WTC11 (cell line): Measurements from ENCODE around the gene TMEM266. TPM values are rescaled to one million over a fixed set of nuclear protein-coding genes. Genes with fewer than 3 reads are reported as not detected.
"Not testable (repeated sequence)": the region's sequence is repeated elsewhere in the genome, so short reads cannot be mapped to it uniquely, and the experiment has no call there.

Experiments
- ATAC-seq: fragments of 200-7000 bp; cut with Tn5 transposase; 2 replicates; pipeline ENCODE4 v1.10.0; 2021; ENCODE audit warnings: mild to moderate bottlenecking, moderate library complexity
- CTCF ChIA-PET: fragments of 300-600 bp; sonication (Branson Sonifier 250); formaldehyde crosslinking; loops from one replicate; lab custom pipeline; 2021; ENCODE audit warnings: antibody characterized with exemption; lab: Charles Lee
- POLR2A ChIA-PET: fragments of 350-600 bp; sonication (Branson Sonifier 250); formaldehyde crosslinking; loops from one replicate; lab custom pipeline; 2021; ENCODE audit warnings: antibody characterized with exemption; lab: Charles Lee
- DNase-seq: peaks from one replicate; pipeline ENCODE4 v3.0.0; 2021; ENCODE audit warnings: low spot score
- H3K27ac Mint-ChIP-seq: 2 replicates; pipeline ENCODE4 v1.8.0; 2021; ENCODE audit warnings: mixed read lengths
- H3K27me3 Mint-ChIP-seq: 2 replicates; pipeline ENCODE4 v1.8.0; 2021; ENCODE audit warnings: low read depth, mild to moderate bottlenecking, moderate library complexity, mixed read lengths
- H3K36me3 Mint-ChIP-seq: 2 replicates; pipeline ENCODE4 v1.8.0; 2021; ENCODE audit warnings: mixed read lengths
- H3K4me1 Mint-ChIP-seq: 2 replicates; pipeline ENCODE4 v1.8.0; 2022; ENCODE audit warnings: mixed read lengths
- H3K4me3 Mint-ChIP-seq: 2 replicates; pipeline ENCODE4 v1.8.0; 2021; ENCODE audit warnings: mild to moderate bottlenecking, moderate library complexity, mixed read lengths
- H3K9me3 Mint-ChIP-seq: 2 replicates; pipeline ENCODE4 v1.8.0; 2021; ENCODE audit warnings: mixed read lengths
- GABPB1 ChIP-seq: sonication (generic); formaldehyde crosslinking; IDR thresholded peaks from 2 replicates; pipeline ENCODE4 v1.8.1; 2023; ENCODE audit warnings: mild to moderate bottlenecking, missing genetic modification reagents
- GRHL2 ChIP-seq: fragments of 250-450 bp; sonication (Bioruptor Pico); IDR thresholded peaks from 2 replicates; pipeline ENCODE4 v1.8.0; 2022; ENCODE audit warnings: mild to moderate bottlenecking, moderate library complexity; ENCODE audit not compliant: insufficient replicate concordance, severe bottlenecking
- JAZF1 ChIP-seq: fragments of 250-450 bp; sonication (Bioruptor Pico); IDR thresholded peaks from 2 replicates; pipeline ENCODE4 v1.9.0; 2021; ENCODE audit warnings: moderate library complexity, mild to moderate bottlenecking, inconsistent platforms
- NR1H2 ChIP-seq: sonication (generic); formaldehyde crosslinking; IDR thresholded peaks from 2 replicates; pipeline ENCODE4 v1.9.0; 2021; ENCODE audit warnings: mild to moderate bottlenecking, moderate library complexity, missing genetic modification reagents
- TEAD1 ChIP-seq: sonication (generic); formaldehyde crosslinking; IDR thresholded peaks from 2 replicates; pipeline ENCODE4 v1.8.0; 2022; ENCODE audit warnings: mild to moderate bottlenecking, missing genetic modification reagents
- ZNF138 ChIP-seq: sonication (generic); formaldehyde crosslinking; conservative IDR thresholded peaks from 2 replicates; pipeline ENCODE4 v1.8.1; 2022; ENCODE audit warnings: mild to moderate bottlenecking, moderate library complexity, missing genetic modification reagents
- ZNF317 ChIP-seq: sonication (generic); formaldehyde crosslinking; IDR thresholded peaks from 2 replicates; pipeline ENCODE4 v1.8.1; 2023; ENCODE audit warnings: low read depth, mild to moderate bottlenecking, moderate library complexity, missing genetic modification reagents, borderline replicate concordance
- total RNA-seq: library from RNA; stranded (reverse); gene quantifications from 3 replicates; pipeline ENCODE4 v1.2.3, GENCODE V29; 2021
- TF ChIP-seq, protein P1 (sequence below): sonication (generic); formaldehyde crosslinking; IDR thresholded peaks from 2 replicates; pipeline ENCODE4 v1.8.0; 2022; ENCODE audit warnings: mild to moderate bottlenecking, missing genetic modification reagents
- TF ChIP-seq, protein P2 (sequence below): fragments of 200-600 bp; IDR thresholded peaks from 2 replicates; pipeline ENCODE4 v1.8.0; 2022; ENCODE audit warnings: antibody characterized with exemption
- TF ChIP-seq, protein P3 (sequence below): sonication (generic); formaldehyde crosslinking; IDR thresholded peaks from 2 replicates; pipeline ENCODE4 v1.8.0; 2022; ENCODE audit warnings: mild to moderate bottlenecking, missing genetic modification reagents
- TF ChIP-seq, protein P4 (sequence below): fragments of 250-450 bp; sonication (Bioruptor Pico); IDR thresholded peaks from 2 replicates; pipeline ENCODE4 v2.1.2; 2022; ENCODE audit warnings: mild to moderate bottlenecking, moderate library complexity
- TF ChIP-seq, protein P5 (sequence below): sonication (generic); formaldehyde crosslinking; IDR thresholded peaks from 2 replicates; pipeline ENCODE4 v1.8.1; 2023; ENCODE audit warnings: mild to moderate bottlenecking, missing genetic modification reagents
- TF ChIP-seq, protein P6 (sequence below): sonication (generic); formaldehyde crosslinking; IDR thresholded peaks from 2 replicates; pipeline ENCODE4 v1.8.0; 2023; ENCODE audit warnings: missing genetic modification reagents
- TF ChIP-seq, protein P7 (sequence below): fragments of 250-450 bp; sonication (Bioruptor Pico); IDR thresholded peaks from 2 replicates; pipeline ENCODE4 v1.9.0; 2021; ENCODE audit warnings: mild to moderate bottlenecking

The TMEM266 gene
- total RNA-seq, 1 experiment from 2014 or later = 8.6 TPM

DNA sequence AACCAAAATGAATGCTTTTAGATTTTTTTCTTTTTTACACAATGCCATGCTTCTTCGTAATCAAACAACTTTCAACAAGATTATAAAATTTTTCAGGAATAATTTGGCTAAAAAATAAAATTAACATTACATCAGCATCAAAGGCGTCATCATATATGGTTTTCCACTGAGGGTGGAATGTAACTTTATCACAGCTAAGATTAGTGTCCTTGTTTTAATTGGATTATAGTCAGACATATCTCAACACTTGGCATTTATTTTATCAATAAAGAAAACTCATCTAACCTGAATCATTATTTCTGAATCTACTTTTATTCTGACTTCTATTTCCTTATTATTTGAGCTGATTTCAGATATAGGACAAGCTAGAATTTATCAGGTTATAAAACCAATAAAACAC, 49.2 kb upstream of the TMEM266 start (continued):
- TF ChIP-seq, protein P1, sequence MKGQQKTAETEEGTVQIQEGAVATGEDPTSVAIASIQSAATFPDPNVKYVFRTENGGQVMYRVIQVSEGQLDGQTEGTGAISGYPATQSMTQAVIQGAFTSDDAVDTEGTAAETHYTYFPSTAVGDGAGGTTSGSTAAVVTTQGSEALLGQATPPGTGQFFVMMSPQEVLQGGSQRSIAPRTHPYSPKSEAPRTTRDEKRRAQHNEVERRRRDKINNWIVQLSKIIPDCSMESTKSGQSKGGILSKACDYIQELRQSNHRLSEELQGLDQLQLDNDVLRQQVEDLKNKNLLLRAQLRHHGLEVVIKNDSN = no peak
- TF ChIP-seq, protein P2, sequence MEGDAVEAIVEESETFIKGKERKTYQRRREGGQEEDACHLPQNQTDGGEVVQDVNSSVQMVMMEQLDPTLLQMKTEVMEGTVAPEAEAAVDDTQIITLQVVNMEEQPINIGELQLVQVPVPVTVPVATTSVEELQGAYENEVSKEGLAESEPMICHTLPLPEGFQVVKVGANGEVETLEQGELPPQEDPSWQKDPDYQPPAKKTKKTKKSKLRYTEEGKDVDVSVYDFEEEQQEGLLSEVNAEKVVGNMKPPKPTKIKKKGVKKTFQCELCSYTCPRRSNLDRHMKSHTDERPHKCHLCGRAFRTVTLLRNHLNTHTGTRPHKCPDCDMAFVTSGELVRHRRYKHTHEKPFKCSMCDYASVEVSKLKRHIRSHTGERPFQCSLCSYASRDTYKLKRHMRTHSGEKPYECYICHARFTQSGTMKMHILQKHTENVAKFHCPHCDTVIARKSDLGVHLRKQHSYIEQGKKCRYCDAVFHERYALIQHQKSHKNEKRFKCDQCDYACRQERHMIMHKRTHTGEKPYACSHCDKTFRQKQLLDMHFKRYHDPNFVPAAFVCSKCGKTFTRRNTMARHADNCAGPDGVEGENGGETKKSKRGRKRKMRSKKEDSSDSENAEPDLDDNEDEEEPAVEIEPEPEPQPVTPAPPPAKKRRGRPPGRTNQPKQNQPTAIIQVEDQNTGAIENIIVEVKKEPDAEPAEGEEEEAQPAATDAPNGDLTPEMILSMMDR = no peak
- TF ChIP-seq, protein P3, sequence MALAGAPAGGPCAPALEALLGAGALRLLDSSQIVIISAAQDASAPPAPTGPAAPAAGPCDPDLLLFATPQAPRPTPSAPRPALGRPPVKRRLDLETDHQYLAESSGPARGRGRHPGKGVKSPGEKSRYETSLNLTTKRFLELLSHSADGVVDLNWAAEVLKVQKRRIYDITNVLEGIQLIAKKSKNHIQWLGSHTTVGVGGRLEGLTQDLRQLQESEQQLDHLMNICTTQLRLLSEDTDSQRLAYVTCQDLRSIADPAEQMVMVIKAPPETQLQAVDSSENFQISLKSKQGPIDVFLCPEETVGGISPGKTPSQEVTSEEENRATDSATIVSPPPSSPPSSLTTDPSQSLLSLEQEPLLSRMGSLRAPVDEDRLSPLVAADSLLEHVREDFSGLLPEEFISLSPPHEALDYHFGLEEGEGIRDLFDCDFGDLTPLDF (CRISPR knock-in tag) = no peak
- TF ChIP-seq, protein P4, sequence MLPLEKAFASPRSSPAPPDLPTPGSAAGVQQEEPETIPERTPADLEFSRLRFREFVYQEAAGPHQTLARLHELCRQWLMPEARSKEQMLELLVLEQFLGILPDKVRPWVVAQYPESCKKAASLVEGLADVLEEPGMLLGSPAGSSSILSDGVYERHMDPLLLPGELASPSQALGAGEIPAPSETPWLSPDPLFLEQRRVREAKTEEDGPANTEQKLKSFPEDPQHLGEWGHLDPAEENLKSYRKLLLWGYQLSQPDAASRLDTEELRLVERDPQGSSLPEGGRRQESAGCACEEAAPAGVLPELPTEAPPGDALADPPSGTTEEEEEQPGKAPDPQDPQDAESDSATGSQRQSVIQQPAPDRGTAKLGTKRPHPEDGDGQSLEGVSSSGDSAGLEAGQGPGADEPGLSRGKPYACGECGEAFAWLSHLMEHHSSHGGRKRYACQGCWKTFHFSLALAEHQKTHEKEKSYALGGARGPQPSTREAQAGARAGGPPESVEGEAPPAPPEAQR (CRISPR knock-in tag) = no peak
- TF ChIP-seq GABPB1 (CRISPR knock-in tag) (no peak), GRHL2 (no peak), TEAD1 (CRISPR knock-in tag) (no peak), ZNF138 (CRISPR knock-in tag) (no peak)
- TF ChIP-seq, protein P5, sequence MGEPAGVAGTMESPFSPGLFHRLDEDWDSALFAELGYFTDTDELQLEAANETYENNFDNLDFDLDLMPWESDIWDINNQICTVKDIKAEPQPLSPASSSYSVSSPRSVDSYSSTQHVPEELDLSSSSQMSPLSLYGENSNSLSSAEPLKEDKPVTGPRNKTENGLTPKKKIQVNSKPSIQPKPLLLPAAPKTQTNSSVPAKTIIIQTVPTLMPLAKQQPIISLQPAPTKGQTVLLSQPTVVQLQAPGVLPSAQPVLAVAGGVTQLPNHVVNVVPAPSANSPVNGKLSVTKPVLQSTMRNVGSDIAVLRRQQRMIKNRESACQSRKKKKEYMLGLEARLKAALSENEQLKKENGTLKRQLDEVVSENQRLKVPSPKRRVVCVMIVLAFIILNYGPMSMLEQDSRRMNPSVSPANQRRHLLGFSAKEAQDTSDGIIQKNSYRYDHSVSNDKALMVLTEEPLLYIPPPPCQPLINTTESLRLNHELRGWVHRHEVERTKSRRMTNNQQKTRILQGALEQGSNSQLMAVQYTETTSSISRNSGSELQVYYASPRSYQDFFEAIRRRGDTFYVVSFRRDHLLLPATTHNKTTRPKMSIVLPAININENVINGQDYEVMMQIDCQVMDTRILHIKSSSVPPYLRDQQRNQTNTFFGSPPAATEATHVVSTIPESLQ (CRISPR knock-in tag) = no peak
- TF ChIP-seq, protein P6, sequence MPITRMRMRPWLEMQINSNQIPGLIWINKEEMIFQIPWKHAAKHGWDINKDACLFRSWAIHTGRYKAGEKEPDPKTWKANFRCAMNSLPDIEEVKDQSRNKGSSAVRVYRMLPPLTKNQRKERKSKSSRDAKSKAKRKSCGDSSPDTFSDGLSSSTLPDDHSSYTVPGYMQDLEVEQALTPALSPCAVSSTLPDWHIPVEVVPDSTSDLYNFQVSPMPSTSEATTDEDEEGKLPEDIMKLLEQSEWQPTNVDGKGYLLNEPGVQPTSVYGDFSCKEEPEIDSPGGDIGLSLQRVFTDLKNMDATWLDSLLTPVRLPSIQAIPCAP (CRISPR knock-in tag) = no peak
- TF ChIP-seq, protein P7, sequence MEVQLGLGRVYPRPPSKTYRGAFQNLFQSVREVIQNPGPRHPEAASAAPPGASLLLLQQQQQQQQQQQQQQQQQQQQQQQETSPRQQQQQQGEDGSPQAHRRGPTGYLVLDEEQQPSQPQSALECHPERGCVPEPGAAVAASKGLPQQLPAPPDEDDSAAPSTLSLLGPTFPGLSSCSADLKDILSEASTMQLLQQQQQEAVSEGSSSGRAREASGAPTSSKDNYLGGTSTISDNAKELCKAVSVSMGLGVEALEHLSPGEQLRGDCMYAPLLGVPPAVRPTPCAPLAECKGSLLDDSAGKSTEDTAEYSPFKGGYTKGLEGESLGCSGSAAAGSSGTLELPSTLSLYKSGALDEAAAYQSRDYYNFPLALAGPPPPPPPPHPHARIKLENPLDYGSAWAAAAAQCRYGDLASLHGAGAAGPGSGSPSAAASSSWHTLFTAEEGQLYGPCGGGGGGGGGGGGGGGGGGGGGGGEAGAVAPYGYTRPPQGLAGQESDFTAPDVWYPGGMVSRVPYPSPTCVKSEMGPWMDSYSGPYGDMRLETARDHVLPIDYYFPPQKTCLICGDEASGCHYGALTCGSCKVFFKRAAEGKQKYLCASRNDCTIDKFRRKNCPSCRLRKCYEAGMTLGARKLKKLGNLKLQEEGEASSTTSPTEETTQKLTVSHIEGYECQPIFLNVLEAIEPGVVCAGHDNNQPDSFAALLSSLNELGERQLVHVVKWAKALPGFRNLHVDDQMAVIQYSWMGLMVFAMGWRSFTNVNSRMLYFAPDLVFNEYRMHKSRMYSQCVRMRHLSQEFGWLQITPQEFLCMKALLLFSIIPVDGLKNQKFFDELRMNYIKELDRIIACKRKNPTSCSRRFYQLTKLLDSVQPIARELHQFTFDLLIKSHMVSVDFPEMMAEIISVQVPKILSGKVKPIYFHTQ (CRISPR knock-in tag) = no peak

DNA sequence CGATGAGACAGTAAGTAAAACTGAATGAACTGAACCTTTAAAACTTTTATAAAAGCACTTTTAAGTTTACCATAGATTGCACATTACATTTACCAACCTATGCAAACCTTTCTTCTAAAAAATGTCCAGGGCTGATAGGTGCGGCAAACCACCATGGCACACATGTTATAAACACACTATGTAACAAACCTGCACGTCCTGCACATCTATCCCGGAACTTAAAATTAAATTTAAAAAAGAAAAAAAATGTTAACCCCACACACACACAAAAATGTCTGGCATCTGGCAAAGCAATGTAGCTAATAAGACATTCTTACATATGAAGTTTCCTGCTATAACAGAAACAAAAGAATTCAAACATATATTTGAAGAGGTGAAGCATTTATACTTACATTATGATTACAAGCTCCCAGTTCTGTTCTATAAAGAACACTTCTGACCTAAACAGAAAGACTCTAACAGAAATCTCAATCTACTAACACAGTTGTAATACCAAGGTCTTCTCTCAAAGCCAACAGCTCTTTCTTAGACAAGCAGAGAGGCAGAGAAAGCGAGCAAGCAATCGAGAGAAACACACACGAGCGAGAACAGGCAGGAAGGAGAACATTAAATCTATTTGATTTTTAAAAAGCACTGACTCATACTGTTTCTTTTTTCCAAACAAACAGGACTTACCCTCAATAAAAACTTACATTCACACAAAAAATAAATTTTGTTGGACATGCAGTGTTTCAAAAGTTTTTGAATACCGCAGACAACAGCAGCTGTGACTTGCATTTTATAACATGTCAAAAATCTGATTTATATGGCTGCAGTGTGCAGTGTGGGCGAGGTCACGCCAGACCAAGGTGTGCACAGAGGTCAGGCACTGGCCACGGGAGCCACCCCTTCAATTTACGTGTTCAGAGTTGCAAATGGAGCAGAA, 47.9 kb upstream of the TMEM266 start, which contains the start of gene NRG4:
Gene NRG4, minus strand, starts transcription at position 798 of the 925 bp plus-strand sequence. CDS start 1,194 bp downstream, outside the sequence.
- Mint-ChIP-seq H3K9me3 (peaks cover 31% of the 10 kb centered on the region), H3K27ac (peak within 1 kb of the TSS; percentile 70), H3K27me3 (peaks cover 7% of the 10 kb centered on the region), H3K4me1 (peaks cover 6% of the 10 kb centered on the region), H3K36me3 (no peaks in the 10 kb centered on the region), H3K4me3 (no peak within 1 kb of the TSS)
- DNase-seq (no peak), ATAC-seq (no peak)
- ChIA-PET CTCF (interaction anchor here (0.9 to 1.3 kb wide), 4 partner anchors 48 to 136 kb away, joined by 3 to 5 read pairs (median 4); partner anchors contain the start of gene TMEM266), POLR2A (no interaction called here)
- TF ChIP-seq ZNF317 (CRISPR knock-in tag) = no peak
- no peak for TF ChIP-seq JAZF1 (CRISPR knock-in tag)
- no peak for TF ChIP-seq NR1H2
- TF ChIP-seq ZNF138 (CRISPR knock-in tag) = no peak

DNA sequence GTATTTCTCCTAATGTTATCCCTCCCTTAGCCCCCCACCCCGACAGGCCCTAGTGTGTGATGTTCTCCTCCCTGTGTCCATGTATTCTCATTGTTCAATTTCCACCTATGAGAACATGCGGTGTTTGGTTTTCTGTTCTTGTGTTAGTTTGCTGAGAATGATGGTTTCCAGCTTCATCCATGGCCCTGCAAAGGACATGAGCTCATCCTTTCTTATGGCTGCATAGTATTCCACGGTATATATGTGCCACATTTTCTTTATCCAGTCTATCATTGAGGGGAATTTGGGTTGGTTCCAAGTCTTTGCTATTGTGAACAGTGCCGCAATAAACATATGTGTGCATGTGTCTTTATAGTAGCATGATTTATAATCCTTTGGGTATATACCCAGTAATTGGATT, 46.3 kb upstream of the TMEM266 start:
- H3K4me1 Mint-ChIP-seq, H3K4me3 Mint-ChIP-seq, DNase-seq, ATAC-seq, H3K36me3 Mint-ChIP-seq, H3K27ac Mint-ChIP-seq, CTCF ChIA-PET, POLR2A ChIA-PET, H3K27me3 Mint-ChIP-seq: not testable (repeated sequence)
- peaks cover 41% of the 10 kb centered on the region for H3K9me3 Mint-ChIP-seq
